IPS-NIHi7 (cell line): ENCODE results near the gene GPATCH2L.
A peak's percentile ranks its signal among the peaks of the same experiment; 100 is the strongest.

Experiments used
- DNase-seq: peaks from one replicate; pipeline ENCODE4 v3.0.0; 2012; ENCODE audit warnings: mixed read lengths; ENCODE audit errors: extremely low spot score

The GPATCH2L gene

DNA sequence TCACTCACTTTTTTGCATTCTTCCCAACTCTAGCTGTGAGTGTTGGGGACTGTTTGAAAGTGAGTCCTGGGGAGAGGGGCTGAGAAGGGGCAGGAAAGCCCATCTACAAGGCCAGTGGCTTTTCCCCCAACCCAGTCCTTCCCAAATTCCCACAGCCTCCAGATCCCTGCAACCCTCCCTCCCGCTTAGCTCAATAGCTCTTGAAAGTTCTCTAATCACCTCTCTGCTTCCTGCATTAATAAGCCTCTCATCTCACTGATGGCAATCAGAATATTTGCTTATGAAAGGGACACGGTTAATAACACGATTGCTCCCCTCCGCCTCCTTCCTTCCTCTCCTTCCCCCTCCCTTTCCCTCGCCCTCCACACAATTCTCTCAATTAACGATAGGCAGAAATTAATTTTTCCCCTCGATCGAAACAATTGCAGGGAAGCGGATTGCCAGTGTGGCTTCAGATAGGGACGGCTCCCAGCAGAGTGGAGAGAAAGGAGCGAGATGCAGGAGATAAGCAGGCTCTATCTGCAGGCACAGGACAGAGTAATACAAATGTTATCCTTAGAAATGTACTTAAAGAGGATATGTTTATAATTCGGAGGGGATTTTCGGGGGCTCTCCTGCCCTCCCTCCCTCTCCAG is 15.1 kb upstream of the GPATCH2L start:
- DNase-seq = no peak

DNA sequence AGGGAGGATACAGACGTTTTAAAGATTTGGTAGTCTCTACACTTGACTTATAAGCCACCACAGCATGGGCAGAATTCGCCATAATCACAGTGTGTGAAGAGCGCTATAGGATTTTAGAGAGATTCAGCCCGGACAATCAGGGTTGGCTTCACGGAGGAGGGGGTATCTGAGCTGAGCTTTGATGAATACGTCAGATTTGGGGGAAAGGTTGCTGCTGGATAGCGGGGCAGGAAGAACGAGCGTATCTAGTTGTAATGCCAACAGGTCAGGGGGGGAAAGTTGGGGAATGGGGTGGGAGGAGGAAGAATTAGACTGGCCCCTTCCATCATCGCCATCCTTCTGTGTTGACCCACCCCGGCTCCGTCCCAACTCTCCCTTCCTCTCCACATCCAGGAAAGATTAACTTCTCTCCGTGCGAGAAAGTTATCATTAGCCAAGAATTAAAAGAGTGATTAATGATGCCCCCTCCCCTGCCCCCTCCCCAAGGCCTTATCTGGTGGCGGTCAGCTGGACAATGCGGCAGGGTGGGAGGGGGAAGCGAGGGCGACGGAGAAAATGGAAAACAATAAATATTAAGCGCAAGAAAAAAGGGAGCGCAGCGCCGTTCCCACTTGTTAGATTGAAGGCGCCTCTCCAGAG is 13.5 kb upstream of the GPATCH2L start:
- DNase-seq = no peak

DNA sequence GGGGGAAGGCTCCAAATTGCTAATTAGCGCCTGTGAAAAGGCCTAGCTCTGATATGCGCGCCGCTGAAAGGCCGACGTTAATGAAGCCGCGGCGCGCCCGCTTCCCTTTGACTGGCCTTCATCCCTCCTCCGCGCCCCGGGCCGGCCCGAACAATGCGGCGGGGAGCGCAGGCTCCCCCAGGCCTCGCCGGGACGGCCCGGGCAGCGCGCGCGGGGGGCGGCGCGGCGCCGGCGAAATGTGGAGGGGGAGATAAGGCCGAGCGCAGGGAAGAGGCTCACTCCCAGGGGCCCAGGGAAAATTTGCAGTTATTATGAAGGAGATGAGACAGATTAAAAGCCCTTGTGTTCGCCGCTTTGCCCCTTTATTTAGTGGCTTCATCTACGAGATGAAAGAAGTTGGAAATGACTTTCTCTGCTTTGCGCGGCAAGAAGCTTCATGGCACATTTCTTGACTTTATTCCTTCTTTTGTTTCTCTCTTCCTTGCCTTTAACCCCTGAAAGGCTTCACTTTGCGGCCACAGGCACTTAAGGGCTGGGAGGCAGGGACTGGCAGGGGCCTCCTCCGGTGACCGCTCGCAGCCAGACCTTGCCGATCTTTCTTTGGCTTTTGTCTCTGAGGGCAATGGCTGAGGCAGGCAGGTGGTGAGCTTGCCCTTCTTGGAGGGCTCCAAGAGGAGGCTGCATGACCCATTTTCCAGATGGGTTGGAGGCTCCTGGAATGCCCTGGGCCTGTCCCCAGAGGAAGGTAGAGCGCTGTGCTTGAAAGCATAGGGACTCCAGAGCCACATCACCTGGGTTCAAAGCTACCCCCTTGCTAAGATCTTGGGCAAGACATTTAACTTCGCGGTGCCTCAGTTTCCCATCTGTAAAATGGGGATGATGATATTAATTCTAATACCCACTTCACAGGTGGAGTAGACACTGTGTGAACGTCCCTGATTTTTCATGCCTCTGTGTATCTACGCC is 12.7 kb upstream of the GPATCH2L start:
- DNase-seq = peak; percentile 73

DNA sequence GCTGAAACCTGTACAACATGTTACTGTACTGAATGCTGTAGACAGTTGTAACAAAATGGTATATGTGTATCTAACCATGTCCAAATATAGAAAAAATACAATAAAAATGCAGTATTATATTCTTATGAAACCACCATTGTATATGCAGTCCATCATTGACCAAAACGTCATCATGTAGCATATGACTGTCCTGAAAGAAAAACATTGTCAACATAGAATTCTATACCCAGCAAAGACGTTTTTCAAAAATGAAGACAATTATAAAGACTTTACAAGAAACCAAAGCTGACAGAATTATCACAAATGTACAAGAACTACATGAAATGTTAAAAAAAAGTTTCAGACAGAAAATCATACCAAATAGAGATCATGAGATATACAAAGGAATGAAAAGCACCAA is 8.1 kb upstream of the GPATCH2L start:
- DNase-seq = no peak

DNA sequence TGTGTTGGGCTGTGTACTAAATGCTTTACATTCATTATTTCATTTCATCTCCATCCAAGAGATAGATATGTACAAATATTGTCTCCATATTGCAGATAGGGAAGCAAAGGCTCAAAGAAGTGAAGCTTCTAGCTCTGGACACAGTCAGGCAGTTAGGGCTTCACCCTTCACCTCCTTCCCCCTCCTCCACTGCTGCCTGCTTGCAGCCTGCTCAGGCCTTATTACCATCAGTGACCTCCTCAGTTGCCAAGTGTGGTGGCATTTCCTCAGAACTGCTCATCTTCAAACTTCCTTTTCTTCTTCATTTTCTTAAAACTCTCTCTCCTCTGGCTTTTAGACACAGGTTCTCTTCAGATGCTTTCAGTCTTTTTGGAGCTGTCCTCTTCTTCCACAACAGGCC is 4.7 kb upstream of the GPATCH2L start:
- no peak for DNase-seq

DNA sequence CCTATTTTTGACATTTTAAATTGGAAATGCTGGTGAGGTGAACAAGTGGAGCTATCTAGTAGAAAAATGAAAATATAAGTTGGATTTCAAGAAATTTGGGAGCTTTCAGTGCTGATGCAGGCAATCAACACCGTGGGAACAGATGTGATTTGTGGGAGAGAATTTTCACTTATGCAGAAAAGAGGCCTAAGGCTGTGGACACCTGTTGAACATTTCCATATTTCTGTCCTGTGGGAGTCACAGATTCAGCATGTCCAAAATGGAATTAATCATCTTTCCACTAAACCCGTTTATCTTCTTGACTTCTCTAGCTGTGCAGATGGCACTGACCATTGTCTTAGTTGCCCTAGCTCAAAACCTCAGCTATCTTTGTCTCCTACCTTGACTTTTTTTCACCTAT is 2.5 kb upstream of the GPATCH2L start:
- DNase-seq = no peak

DNA sequence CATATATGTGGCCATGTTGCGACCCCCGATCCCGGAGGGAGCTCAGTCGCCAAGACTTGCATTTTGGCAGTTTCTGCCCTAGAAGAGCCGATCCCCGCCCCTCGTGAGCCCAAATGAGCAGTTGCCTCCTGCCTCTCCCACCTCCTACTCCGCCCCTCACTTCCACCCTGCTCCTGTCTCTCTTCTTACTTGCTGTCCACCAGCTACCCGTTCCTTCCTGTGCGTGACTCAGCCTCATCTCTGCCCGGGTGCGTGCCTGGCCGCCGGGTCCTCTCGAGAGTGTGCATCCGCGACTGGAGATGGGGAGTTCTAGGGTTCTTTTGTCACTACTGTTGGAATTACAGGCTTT is 585 bp downstream of the GPATCH2L start:
- peak; percentile 73 for DNase-seq

DNA sequence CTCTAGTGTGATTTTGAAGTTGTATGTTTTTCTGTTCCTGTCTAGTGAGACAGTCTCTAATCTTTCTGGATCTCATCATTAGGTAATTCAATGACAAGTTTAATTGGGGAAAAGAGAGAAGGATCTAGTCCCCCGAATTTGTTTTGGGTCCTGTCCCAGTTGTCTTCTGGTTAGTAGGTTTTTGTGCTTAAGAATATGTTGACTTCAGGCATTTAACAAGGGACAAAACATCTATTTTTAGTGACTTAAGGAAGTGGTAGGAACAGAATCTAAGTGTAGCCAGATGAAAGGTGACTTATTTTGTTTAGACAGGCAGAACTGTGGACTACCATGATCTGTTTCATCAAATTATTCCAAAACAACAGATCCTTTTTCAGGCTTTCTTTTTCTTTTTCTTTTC is 2.2 kb downstream of the GPATCH2L start:
- DNase-seq = no peak

DNA sequence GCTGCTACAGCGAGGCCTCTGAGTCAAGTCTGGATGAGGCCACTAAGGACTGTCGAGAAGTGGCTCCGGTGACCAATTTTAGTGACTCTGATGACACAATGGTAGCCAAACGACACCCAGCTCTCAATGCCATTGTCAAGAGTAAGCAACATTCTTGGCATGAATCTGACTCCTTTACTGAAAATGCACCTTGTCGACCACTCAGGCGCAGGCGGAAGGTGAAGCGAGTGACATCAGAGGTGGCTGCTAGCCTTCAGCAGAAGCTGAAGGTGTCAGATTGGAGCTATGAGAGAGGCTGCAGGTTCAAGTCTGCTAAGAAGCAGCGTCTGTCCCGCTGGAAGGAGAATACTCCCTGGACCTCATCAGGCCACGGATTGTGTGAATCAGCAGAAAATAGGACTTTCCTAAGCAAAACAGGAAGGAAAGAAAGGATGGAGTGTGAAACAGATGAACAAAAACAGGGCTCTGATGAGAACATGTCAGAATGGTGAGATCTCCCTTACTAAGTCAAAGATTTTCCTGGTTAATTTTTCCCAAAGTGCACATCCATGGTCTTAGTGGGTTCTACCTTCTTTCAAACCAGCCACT is 2.9 kb downstream of the GPATCH2L start:
- no peak for DNase-seq

DNA sequence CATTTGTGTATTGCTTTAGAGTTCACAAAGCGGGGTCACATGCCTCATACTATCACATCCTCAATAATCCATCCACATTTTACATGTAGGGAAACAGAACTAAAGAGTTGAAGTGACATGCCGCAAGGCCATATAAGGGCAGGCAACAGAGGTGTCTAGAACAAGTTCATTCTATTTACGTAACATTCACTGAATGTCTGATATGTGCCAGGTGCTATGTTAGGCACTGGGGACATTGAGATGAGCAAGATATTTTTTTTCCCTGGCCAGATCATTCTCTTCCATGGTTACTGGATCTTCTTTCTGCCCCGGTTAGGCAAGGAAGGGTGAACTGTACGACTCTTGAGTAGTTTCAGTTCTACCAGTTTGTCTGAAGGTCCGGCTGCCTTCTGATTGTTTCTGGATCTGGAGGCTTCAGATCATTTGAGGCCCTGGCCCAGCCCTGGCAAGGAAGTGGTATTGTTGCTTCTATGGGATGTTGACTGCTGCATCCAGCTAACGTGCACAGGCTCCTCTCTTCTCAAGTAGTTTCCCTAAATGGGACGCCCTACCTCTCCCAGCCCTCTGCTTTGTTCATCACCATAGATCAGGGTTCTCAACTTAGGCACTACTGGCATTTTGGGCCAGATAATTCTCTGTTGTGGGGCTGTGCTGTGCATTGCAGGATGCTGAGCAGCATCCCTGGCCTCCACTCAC is 12.1 kb downstream of the GPATCH2L start:
- DNase-seq = no peak

DNA sequence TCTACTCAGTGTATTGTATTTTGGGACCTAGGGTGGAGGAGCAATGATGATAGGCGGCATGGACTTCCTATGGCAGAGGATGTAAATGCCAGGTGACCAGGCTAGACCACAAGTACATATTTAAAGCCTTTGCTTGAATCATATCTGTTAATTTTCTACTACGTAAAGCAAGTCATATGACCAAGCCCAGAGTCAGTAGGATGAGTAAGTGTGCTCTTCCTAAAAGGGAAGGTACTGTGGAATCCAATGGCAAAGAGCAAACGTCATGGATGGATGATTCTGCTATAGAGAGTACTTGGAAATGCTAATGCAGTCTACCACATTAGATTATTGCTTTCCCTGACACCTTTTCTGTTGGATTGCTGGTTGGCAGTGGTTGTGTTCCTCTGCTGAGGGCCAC is 16.8 kb downstream of the GPATCH2L start:
- no peak for DNase-seq

DNA sequence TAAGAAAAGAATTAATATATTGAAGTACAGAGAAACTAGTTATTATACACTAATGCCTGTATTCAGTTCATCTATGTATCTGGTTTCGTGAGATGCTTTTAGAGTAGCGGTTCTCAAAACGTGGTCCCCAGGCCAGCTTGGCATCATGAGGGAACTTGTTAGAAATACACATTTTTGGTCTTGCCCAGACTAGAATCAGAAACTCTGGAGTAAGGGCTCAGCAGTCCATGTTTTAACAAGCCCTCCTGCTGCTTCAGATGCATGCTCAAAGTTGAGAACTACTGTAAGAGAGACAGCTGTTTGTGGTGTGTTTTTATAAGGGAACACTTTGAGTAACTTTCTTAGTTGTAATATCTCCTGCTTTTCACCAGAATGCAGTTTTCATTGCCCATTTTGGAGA is 18.1 kb downstream of the GPATCH2L start:
- no peak for DNase-seq

DNA sequence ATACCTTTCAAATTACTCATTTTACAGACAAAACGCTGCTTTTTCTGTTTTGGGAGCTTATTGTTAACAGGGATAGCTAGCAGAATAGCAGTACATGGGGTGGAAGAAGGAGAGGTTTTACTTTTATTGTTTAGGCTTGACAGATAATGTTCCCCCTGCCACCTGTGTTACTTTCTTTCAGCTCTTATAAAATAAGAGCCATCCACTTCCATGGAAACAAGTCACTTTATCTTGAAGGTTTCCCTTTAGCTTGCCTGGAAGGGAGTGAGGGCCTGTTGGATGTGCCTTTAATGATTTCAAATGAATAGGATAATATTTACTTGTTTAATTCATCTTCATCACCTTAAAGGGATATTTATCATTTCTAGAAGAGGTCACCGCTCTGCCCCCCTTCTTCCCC is 23.3 kb downstream of the GPATCH2L start:
- DNase-seq = no peak

DNA sequence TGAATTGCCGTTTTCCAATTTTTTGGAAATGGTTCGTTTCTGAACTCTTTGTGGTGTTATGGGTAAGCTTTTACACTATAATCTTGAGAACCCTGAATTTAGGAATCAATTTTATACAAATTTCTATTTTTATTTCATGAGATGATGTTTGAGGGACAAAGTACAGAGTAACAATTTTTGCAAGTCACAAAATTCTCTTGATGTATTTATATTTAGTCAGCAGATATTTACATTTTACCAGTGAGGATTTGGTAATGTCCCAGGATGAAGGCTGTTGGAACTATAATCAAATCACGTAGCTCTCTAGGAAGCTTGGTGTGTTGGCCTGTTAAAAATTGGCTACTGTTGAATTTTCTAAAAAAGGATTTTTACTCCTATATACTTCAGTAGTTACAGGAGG is 24.2 kb downstream of the GPATCH2L start:
- no peak for DNase-seq

DNA sequence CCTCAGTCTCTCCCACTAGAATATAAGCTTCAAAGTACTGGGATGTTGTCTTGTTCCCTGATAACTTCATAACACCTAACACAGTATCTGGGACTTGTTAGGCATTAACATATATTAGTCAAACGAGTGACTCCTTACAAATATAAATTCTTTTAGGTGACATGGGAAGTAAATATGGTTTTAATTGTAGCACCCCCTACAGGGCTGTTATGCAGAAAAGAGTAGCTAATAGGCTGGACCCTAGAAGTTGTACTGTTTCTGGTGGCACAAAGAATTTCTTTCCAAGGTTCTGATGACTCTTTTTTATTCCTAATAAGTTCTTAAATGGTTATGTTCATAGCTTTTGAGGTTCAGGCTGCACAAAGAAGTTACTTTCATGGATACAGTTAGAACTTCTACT is 29.8 kb downstream of the GPATCH2L start:
- DNase-seq = no peak

DNA sequence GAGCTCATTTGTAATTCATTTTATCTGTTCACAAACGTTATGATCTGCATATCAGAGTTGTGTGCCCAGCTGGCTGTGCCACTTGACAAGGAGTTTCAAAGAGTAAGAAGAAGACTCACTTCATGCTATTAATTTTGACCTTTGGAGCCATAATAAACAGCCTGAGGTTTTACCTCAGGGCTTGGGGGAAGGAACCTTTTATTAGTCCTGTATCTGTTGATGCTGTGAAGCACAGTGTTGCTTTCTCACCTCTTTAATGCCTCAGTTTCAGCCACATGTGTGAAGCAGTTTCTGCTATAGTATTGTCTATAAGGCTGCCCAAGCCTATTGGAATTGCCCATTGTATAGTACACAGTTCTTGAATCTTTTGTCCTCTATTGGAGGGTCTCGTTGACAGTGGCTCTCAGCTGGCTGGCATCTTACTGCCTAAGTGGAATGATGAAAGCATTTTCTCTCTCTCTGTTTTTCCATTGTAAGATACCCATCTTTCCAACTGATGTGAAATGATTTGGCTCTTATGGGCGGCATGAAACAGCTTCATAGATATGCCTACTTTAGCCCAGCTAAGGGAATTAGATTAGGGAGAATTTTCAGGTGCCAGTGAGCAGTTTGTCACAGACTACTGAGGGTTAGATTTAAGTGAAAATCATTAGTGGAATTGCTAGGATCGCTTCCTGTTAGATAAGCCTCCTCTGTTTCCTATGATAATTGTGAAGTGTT is 34.7 kb downstream of the GPATCH2L start:
- DNase-seq = no peak

DNA sequence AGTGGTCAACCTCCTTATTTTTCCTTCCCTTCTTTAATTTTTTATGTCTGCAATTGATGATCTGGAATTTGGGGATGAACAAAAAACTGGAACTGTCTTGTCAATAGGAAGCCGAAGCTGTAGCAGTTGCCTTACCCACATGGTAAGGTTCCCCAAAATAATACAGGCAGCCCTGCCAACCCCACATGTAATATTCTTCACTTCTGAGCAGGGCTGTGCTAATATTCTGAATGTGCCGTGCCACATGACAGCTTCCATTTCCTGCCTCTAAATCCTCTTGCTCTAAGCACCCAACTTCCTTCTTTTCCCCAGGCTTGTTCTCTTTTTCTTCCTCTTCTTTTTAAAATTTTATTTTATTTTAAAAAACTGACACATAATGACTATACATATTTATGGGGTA is 39.6 kb downstream of the GPATCH2L start:
- no peak for DNase-seq

DNA sequence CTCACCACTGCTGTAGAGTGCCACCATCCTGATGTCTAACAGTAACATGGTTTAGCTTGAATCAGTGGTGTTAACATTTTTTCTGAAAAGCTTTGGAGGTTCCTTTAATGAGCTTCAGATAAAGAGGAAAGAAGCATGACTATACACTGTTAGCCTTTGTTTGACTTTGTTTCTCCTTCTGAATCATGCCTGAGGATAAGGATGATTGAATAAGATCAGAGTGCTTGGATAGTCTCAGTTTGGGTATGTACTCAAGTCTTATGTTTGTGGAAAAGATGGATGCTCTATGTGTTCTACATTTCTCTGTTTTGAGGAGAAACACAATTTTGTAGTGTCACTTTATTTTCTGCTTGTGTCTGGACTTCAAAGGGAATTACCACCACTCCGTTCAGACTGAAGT is 42.0 kb downstream of the GPATCH2L start:
- DNase-seq = no peak

DNA sequence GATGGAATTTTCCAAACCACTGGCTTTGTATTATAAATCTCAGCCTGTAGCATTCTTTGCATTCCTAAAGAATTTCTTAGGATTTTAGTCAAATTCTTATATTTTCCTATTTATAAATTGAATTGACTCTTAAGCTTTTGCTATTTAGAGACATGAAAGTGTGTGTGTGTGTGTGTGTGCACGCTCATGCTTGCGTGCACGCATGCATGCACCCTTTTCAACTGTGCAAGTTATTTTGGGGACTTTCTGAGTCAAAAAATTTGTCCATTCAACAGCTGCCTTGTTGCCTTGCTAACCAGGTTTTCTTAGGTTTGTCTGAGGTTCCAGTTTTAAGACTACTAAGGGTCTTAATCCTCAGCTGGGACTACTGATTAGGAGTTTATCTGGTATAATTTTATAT is 42.6 kb downstream of the GPATCH2L start:
- DNase-seq = no peak

DNA sequence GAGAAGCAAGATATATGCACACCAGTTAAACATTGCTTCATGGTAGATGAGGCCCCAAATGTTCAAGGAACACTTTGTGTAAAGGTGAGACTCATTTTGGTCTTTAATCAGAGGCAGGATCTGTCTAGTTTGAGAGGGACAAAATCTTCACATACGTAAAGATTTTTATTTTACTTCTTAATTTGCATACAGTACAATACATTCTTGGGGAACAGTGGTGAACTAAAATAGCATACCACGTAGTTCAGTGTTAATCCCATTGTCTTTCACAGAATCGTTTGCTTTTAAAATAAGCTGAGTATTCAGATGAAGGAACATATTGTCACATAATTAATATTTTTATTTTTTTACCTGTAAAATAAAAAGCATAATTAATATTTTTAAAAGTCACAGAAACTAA is 43.3 kb downstream of the GPATCH2L start:
- no peak for DNase-seq

DNA sequence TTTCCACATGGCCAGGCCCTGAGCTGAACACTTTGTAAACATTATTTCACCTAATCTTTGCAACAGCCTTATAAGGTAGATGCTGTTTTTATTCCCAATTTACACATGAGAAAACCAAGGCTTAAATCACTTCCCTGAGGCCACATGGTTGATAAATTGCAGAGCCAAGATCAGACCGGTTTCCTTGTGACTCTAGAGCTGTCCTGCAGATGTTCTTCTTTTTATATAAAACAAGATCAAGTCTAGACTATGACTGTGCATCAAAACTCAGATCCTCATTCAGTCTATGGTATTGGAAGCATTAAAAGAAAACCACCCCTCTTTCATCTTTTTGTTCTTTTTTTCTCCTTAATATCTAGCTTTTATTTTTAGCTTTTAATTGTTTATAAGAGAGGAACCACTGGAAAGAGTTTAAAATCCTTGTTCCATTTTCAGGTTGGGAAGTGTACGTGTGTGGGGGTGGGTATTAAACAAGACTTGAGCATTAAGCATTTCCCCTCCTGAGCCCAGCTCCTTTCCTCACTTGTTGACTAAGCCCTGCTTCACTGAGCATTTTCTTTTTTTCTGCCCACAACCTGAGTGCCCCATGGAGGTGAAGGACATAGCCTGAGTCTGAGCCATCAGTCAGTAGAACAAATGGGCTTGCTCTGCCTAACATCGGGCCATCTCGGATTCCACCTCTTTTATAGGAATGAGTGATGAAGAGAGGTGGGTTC is 45.4 kb downstream of the GPATCH2L start:
- no peak for DNase-seq
